K562 (cell line): ENCODE results near the gene TICRR. TPM values are rescaled to one million over a fixed set of nuclear protein-coding genes. Genes with fewer than 3 reads are reported as not detected.

ENCODE experiments used
- ATAC-seq: fragments of 200-7000 bp; cut with Tn5 transposase; 3 replicates; pipeline ENCODE4 v1.9.1; 2020; ENCODE audit warnings: moderate library complexity
- BruUV-seq: library from RNA; stranded (reverse); fragments of 400-500 nt; replicated peaks from 2 replicates; lab custom pipeline; 2021; lab: Mats Ljungman, UMichigan
- CTCF ChIA-PET: fragments of 300-600 bp; formaldehyde crosslinking; extraction: SDS; loops from one replicate; lab custom pipeline; 2021; ENCODE audit warnings: low intra/inter-chr PET ratio; lab: Yijun Ruan, JAX
- POLR2A ChIA-PET: fragments of 300-600, 350-650 bp; sonication (Branson Sonifier 250); formaldehyde crosslinking; extraction: SDS; loops from one replicate; lab custom pipeline; 2021; ENCODE audit warnings: antibody characterized with exemption, inconsistent platforms; lab: Yijun Ruan, JAX
- DNase-seq, 4 experiments: peaks; one replicate each; pipeline versions ENCODE4 v3.0.0 to v3.0.0-alpha.2; 2011 to 2018; ENCODE audit warnings: low spot score in 3 of 4, mixed read lengths in 3 of 4; ENCODE audit errors: extremely low read depth in 1 of 4
- FAIRE-seq: peaks from 2 replicates; lab custom pipeline; 2011; peaks lifted over from hg19 to GRCh38; lab: Jason Lieb, UNC
- H2AFZ ChIP-seq: 2 replicates; pipeline ENCODE4 v1.6.0; 2011; ENCODE audit warnings: low read depth, low read length, control low read depth, inconsistent platforms
- H3K27ac ChIP-seq: fragments of 200-600 bp; 3 replicates; pipeline ENCODE4 v1.8.0; 2011; ENCODE audit warnings: low read depth, mild to moderate bottlenecking, control low read depth, inconsistent platforms, low read length, moderate library complexity, mixed read lengths; ENCODE audit errors: extremely low read depth
- H3K27me3 ChIP-seq, 2 experiments: fragments of 300-600 bp in 1 of 2; 2 replicates in 1 of 2; 3 replicates in 1 of 2; pipeline versions ENCODE4 v1.6.0 to v1.8.0; 2011; ENCODE audit warnings: inconsistent platforms in 2 of 2, low read length in 2 of 2, mild to moderate bottlenecking in 1 of 2, mixed read lengths in 1 of 2, moderate library complexity in 1 of 2; ENCODE audit not compliant: control insufficient read depth in 2 of 2, insufficient read depth in 2 of 2
- H3K36me3 ChIP-seq: fragments of 300-600 bp; 3 replicates; pipeline ENCODE4 v1.8.0; 2011; ENCODE audit warnings: mild to moderate bottlenecking, low read length, inconsistent platforms; ENCODE audit not compliant: control insufficient read depth, insufficient read depth
- H3K4me1 ChIP-seq, 2 experiments: fragments of 200-600 bp in 1 of 2; replicated peaks in 1 of 2; 2 replicates in 1 of 2; 3 replicates in 1 of 2; pipeline versions ENCODE4 v1.5.1 to v1.8.0; 2011; ENCODE audit warnings: inconsistent platforms in 2 of 2, low read length in 2 of 2, mild to moderate bottlenecking in 1 of 2, mixed read lengths in 1 of 2, moderate library complexity in 1 of 2; ENCODE audit not compliant: control insufficient read depth in 2 of 2, insufficient read depth in 2 of 2
- H3K4me2 ChIP-seq: 2 replicates; pipeline ENCODE4 v1.6.1; 2011; ENCODE audit warnings: low read length, control low read depth, inconsistent platforms, mixed read lengths; ENCODE audit not compliant: insufficient read depth
- H3K4me3 ChIP-seq: fragments of 200-600 bp; sonication (generic), shearing (Covaris generic); 2 replicates; pipeline ENCODE4 v1.5.1; 2016; ENCODE audit warnings: control low read depth, inconsistent platforms
- H3K79me2 ChIP-seq: fragments of 200-600 bp; 3 replicates; pipeline ENCODE4 v1.8.0; 2011; ENCODE audit warnings: low read length, inconsistent platforms; ENCODE audit not compliant: control insufficient read depth, insufficient read depth
- H3K9ac ChIP-seq, 2 experiments: 2 replicates each; pipeline versions ENCODE4 v1.6.0 to v1.6.1; 2011; ENCODE audit warnings: low read depth in 2 of 2, low read length in 2 of 2, control low read depth in 1 of 2, inconsistent platforms in 1 of 2, mild to moderate bottlenecking in 1 of 2, mixed read lengths in 1 of 2; ENCODE audit not compliant: insufficient read depth in 1 of 2
- H3K9me1 ChIP-seq: one replicate; pipeline ENCODE4 v1.6.0; 2011; ENCODE audit warnings: inconsistent platforms, mild to moderate bottlenecking, low read length, moderate library complexity; ENCODE audit not compliant: control insufficient read depth, insufficient read depth
- H3K9me3 ChIP-seq: replicated peaks from 2 replicates; pipeline ENCODE4 v1.5.1; 2011; ENCODE audit warnings: low read depth, low read length, inconsistent platforms; ENCODE audit not compliant: control insufficient read depth, insufficient read depth
- H4K20me1 ChIP-seq: replicated peaks from 2 replicates; pipeline ENCODE4 v1.6.1; 2011; ENCODE audit warnings: low read length, inconsistent platforms, mixed read lengths; ENCODE audit not compliant: control insufficient read depth, insufficient read depth
- HNRNPLL ChIP-seq: fragments of 200-400 bp; formaldehyde crosslinking; IDR thresholded peaks from 2 replicates; pipeline ENCODE4 v1.6.1; 2017; ENCODE audit warnings: low read length, low read depth, mild to moderate bottlenecking; ENCODE audit not compliant: poor library complexity, severe bottlenecking
- NRF1 ChIP-seq, 2 experiments: fragments of 450-650 bp; IDR thresholded peaks in 1 of 2; conservative IDR thresholded peaks in 1 of 2; 2 replicates each; pipeline ENCODE4 v1.6.1; 2014; ENCODE audit warnings: mild to moderate bottlenecking in 2 of 2
- SRSF9 ChIP-seq: fragments of 200-400 bp; formaldehyde crosslinking; IDR thresholded peaks from 2 replicates; pipeline ENCODE4 v1.6.1; 2017; ENCODE audit warnings: low read depth, low read length, borderline replicate concordance
- ZFX ChIP-seq: sonication (generic); formaldehyde crosslinking; IDR thresholded peaks from 2 replicates; pipeline ENCODE4 v1.8.0; 2022; ENCODE audit warnings: mild to moderate bottlenecking, missing genetic modification reagents, moderate library complexity
- WGBS: fragments of 100-300 bp; shearing (Covaris generic); methylation state at CpG from one replicate; pipeline ENCODE4 v1.1.6; 2016; ENCODE audit warnings: low coverage, mixed read lengths; ENCODE audit not compliant: insufficient coverage; ENCODE audit errors: missing lambda C conversion rate; 5-methylcytosine and 5-hydroxymethylcytosine counted together
- in situ Hi-C: fragments of 300-500 bp; cut with MboI; formaldehyde crosslinking; loops from 4 replicates; pipeline ENCODE4 v1.15.0; 2018; ENCODE audit warnings: inconsistent platforms, mixed read lengths
- intact Hi-C: fragments of 100-400 bp; cut with micrococcal nuclease; formaldehyde crosslinking; loops from 2 replicates; pipeline ENCODE4 v1.14.2; 2022
- polyA plus RNA-seq, 8 experiments: library from polyadenylated mRNA; depleted of rRNA in 4 of 8; stranded (reverse) in 5 of 8; unstranded in 3 of 8; fragments of >200 nt; fragmentation: Nextera tagmentation in 2 of 8; fragmentation: Illumina TruSeq in 1 of 8; extraction: Ambion mirVana in 2 of 8; extraction: Trizol in 1 of 8; gene quantifications; 2 replicates each; pipeline versions ENCODE4 v1.2.1 to v1.2.3, GENCODE V29; 2011 to 2014; ENCODE audit warnings: inconsistent platforms in 1 of 8, missing spikeins in 1 of 8
- total RNA-seq, 7 experiments: library from RNA; depleted of rRNA in 6 of 7; stranded (reverse); fragments of >200 nt in 6 of 7; fragmentation: Illumina TruSeq in 2 of 7; extraction: Trizol in 2 of 7; gene quantifications; 2 replicates each; pipeline versions ENCODE4 v1.2.1 to v1.2.3, GENCODE V29; 2011 to 2021; ENCODE audit warnings: low replicate concordance in 1 of 7
- TF ChIP-seq, protein P1 (sequence below), 2 experiments: IDR thresholded peaks; 2 replicates each; pipeline ENCODE4 v1.6.1; 2012; ENCODE audit warnings: improper control_type of control experiment in 2 of 2, low read depth in 2 of 2, low read length in 2 of 2, borderline replicate concordance in 1 of 2

TICRR gene
- total and polyA plus RNA-seq, 9 of the 15 experiments (the other 6 are each of a cell fraction or from before 2014, with no cell fraction given), result 0.84 to 22.9 (median 13.7) TPM

DNA sequence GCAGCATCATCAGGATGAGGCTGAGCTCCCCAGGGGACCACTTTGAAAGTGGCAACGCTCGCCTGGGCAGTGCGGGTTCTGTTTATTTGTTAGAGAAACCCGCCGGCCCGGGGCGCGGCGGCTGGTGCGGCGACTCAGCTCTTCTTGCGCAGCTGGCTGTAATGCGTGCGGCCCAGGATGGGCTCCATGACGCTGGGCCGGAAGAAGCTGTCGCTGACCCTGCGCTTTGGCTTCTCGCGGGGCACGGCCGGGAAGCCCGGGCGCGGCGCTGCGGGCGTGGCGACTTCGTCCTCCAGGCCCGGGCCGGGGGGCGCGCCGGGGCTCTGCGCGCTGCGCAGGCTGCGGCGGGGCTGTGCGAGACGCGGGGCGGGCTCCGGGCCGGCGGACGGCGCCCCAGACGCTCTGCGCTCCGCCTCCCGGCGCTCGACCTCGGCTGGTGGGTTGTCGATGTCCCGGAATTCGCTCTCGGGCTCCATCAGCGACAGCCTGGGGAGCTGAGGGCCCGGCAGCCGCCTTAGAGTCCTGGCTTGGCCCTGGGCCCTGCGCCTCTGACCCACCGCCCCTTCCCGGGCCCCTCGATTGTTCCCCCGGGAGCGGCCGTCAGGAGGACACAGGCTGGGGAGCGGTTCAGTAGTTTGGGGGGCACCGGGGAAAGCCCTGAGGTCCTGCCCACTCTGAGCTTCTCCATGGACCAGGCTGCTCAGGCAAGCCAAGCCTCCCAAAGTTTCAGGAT lies 90.3 kb downstream of the TICRR start:
- POLR2A ChIA-PET, result interaction anchor here (0.5 kb wide), 1 partner anchor 339 kb away, joined by 3 read pairs; no protein-coding TSS in a partner anchor
- H3K9ac ChIP-seq, result no peak overlapping the region

More for the DNA sequence above, 90.3 kb downstream of the TICRR start:
- H3K27ac ChIP-seq, result no peak overlapping the region
- H3K4me1 ChIP-seq, result peaks cover 0 to 18% of the 10 kb centered on the region in 2 experiments; a peak in 3 of 5 replicates
- DNase-seq, result peak in 1 of 4 experiments; percentile 32
- peak; percentile 68 for TF ChIP-seq HNRNPLL
- peak; percentile 38 to 45; a peak in 1 of 4 replicates for TF ChIP-seq NRF1 (conservative IDR thresholded peaks at IDR 0.05 in 1 of 2, IDR thresholded peaks at IDR 0.05 in 1 of 2)
- no peak for TF ChIP-seq SRSF9
- 0 out of 2 replicates have a peak, but pooled peaks have one; percentile 19 for TF ChIP-seq ZFX
- TF ChIP-seq, protein P1, sequence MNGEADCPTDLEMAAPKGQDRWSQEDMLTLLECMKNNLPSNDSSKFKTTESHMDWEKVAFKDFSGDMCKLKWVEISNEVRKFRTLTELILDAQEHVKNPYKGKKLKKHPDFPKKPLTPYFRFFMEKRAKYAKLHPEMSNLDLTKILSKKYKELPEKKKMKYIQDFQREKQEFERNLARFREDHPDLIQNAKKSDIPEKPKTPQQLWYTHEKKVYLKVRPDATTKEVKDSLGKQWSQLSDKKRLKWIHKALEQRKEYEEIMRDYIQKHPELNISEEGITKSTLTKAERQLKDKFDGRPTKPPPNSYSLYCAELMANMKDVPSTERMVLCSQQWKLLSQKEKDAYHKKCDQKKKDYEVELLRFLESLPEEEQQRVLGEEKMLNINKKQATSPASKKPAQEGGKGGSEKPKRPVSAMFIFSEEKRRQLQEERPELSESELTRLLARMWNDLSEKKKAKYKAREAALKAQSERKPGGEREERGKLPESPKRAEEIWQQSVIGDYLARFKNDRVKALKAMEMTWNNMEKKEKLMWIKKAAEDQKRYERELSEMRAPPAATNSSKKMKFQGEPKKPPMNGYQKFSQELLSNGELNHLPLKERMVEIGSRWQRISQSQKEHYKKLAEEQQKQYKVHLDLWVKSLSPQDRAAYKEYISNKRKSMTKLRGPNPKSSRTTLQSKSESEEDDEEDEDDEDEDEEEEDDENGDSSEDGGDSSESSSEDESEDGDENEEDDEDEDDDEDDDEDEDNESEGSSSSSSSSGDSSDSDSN (IDR thresholded peaks at IDR 0.05; ENCODE audit: borderline replicate concordance in 1 of 2, low read depth in 2 of 2, low read length in 2 of 2), result 0 out of 4 replicates have a peak, but pooled peaks of 1 of the 2 experiments have one; percentile 39
- FAIRE-seq, result no peak
- intact Hi-C loops, result no loop called here
- WGBS, result 2% methylated on average over 57 of the region's 72 CpGs
- BruUV-seq, result no TSS peak
- in situ Hi-C loops, result no loop called here
- no peaks in the 10 kb centered on the region for H3K79me2 ChIP-seq
- no peak overlapping the region for H3K4me3 ChIP-seq
- H4K20me1 ChIP-seq, result no peaks in the 10 kb centered on the region
- H3K27me3 ChIP-seq, result peaks cover 19 to 71% of the 10 kb centered on the region in 2 experiments
- no peaks in the 10 kb centered on the region for H3K36me3 ChIP-seq
- no peaks in the 10 kb centered on the region for H3K9me3 ChIP-seq
- peak; percentile 36 for ATAC-seq
- no peaks in the 10 kb centered on the region for H3K9me1 ChIP-seq
- CTCF ChIA-PET, result no interaction called here
- H3K4me2 ChIP-seq, result no peak overlapping the region
- no peak overlapping the region for H2AFZ ChIP-seq
